ENCODE results near the gene MFSD2B.
A peak's percentile ranks its signal among the peaks of the same experiment; 100 is the strongest.
"Not testable (repeated sequence)": the region's sequence is repeated elsewhere in the genome, so short reads cannot be mapped to it uniquely, and the experiment has no call there.

MFSD2B gene

DNA sequence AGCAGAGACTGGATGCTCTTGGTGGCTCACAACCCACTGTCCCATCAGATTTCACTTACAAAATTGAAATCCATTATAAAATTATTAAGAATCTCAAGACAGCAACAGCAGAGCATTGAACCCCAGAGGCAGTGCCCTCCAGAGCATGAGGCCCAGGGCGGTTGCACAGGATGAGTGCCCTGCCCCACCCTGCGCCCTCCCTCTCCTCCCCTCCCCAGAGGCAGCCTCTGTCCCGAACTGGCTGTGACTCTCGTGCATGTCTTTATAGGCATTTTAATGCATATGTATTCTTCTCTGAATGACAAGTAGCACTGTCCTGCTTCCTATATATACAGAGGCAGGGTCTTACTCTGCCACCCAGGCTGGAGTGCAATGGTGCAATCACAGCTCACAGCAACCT, 10.4 kb downstream of the MFSD2B start:
- no peak for DNase-seq

DNA sequence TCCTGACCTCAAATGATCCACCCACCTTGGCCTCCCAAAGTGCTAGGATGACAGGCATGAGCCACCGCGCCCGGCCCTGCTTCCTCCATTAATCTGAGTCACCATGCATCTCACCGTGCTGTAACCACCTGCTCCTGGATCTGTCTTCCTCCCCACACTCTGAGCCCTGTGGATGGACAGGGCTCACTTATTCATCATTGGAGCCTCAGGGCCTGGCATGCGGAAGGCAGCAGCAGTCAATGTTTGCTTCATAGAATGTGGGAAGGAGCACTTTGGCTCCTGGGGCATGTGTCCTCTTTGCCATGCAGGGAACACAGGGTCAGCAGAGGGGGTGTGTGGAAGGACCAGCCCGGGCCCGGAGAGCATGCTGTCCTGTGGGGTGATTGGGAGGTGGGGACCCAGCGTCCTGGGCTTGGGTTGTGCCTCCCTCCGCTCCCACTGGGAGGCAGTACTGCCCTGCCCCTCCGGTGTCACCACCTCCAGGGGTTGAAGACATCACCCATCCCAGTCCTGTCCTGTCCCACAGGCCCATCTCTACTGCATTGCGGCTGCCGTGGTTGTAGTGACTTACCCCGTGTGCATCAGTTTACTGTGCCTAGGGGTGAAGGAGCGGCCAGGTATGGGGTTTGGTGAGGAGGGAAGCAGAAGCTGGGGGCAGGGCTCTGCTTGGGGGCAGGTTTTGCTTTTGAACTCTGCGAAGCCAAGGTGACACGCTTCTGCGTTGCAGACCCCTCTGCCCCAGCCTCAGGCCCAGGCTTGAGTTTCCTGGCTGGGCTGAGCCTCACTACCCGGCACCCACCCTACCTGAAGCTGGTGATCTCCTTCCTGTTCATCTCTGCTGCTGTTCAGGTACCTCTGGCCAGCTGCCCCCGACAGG, 11.5 kb downstream of the MFSD2B start:
- DNase-seq: no peak

DNA sequence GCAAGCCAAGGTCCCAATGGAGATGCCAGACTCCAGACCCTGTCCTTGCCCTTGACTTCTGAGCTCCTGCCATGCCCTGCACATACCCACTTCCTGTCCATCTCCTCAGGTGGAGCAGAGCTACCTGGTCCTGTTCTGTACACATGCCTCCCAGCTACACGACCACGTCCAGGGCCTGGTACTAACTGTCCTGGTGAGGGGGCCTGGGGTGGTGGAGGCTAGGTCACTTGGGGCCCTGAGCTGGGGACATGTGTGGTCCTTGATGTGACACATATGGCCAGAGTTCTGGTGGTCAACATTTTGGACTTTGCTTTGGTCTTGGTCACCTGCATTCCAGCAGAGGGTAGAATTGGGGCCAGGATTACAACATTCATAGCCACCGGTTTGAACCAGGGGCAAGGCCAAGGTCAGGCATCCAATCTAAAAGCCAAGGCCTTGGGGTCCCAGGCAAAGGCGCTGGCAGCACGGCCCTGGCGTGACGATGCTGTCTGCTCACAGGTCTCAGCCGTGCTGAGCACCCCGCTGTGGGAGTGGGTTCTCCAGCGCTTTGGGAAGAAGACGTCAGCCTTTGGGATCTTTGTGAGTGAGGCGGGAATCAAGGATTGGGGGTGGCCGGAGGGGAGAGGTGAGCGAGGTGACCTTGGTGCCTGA, 12.6 kb downstream of the MFSD2B start:
- no peak for DNase-seq

DNA sequence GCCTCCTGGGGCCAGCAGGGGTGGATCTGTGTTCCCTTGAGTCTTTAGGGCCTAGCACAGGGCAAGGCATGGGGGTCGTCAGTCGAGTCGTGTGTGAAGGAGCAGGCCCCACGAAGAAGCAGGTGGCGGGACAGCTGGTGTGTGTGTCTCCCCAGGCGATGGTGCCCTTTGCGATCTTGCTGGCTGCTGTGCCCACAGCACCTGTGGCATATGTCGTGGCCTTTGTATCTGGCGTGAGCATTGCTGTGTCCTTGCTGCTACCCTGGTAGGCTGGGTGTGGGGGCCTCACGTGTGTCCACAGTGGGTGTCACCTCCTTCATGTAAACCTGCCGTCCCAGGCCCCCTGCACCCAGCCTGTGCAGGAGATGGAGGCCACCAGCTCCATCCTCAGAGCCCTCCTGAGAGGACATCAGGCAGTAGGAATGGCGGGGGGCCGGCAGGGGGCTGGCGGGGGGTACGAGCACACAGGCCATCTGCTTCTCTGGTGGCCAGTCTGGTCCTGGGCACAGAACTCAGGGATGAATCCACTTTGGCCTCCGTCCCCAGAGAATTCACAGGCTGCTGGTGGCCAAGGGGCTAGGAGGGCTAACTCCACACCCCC, 13.2 kb downstream of the MFSD2B start:
- no peak for DNase-seq

DNA sequence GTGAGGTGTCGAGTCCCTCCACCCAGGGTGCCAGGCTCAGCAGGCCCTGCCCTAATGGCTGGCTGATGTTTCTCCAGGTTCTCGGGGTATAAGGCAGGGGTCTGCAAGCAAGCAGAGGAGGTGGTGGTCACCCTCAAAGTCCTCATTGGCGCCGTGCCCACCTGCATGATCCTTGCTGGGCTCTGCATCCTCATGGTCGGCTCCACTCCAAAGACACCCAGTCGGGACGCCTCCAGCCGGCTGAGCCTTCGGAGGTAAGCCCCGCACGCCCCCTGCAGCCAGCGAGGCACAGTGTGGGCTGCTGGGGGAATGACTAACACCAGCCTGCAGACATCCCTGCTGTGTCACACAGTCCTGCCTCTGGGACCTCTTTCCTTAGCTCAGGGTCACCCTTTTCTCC, 14.1 kb downstream of the MFSD2B start:
- DNase-seq: no peak

DNA sequence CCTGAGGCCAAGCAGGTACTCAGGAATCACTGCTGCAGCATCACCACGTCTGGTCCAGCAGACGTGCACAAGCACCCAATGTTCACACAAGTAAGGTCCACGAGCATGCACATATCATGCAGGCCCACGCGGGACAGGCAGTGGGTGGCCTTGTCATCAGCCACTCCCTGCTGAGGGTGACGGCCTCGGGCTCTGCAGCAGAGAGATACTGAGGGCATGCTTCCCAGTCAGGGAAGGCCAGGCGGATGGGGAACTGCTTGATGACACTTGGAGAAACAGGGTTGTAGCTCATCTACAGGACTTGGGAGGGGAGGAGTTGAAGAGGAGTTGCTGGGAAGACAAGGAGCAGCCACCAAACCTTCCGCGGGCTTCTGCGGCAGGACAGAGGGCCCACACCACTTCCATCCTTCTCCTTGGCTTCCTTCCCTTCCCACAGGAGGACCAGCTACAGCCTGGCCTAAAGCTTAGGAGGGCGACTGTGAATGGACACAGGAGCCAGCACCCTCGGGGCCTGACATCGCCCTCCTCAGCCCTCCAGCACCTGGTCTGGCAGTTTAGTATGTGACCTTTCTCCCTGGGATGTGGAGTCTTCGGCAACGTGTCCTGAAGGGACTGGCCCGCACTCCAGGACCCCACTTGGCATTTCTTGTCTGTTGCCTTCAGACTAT, 15.2 kb downstream of the MFSD2B start:
- no peak for DNase-seq

DNA sequence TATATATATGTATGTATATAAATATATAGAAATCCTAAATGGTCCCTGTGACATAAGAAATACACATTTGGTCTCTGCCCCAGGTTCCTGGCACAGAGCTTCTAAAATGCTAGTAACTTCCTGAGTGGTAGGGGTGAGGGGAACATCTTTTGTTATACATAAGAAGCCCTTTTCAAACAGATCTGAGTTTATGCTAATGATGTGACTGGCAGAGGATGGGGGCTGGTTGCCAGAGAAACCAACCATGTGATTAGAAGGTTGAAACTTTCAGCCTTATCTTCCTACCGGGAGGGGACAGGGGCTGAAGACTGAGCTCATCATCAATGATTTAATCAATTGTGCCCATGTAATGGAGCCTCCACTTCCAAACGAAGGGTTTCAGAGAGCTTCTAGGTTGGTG, 16.3 kb downstream of the MFSD2B start:
- no peak for DNase-seq

DNA sequence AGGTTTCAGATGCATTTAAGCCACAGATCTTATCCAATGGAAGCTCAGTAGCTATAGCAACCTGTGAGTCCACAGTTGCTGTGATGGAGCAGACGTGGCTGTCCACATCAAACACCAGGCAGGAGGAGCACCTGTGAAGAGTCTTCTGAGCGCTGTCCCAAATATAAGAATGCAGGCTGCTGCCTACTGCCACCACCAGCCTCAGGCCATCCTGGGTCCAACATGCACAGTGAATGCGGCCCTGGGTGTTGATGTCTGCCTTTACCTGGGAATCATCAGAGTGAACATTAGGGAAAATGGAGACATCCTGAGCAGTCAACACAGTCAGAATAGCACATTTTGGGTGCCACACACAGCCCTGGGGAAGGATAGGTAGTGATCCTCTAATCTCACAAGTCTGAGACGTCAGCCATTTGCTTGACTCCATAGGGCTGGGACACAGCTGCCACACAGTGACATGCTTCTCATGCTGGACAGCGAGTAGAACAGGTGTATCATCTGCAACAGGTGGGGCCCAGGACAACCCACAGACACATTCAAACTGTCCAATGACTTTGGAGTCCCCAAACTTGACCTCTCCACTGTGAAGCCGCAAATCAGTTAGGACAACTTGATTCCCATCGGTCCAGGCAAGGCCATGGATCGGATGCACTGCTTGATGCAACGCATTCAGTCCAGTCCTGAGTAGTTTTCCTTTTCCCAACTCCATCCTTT, 29.1 kb downstream of the MFSD2B start:
- no peak for DNase-seq

DNA sequence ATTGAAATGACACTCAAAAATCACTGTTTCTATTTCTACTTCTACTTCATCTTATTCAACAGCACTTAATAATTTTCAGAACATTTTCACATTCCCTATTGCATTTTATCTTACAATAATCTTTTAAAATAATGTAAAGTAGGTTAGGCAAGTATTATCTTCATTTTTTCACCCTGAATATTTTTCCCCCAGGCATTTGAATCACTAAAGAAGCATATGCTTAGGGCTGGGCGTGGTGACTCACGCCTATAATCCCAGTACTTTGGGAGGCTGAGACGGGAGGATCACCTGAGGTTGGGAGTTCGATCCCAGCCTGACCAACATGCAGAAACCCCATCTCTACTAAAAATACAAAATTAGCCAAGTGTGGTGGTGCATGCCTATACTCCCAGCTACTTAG, 30.6 kb downstream of the MFSD2B start:
- DNase-seq: no peak

DNA sequence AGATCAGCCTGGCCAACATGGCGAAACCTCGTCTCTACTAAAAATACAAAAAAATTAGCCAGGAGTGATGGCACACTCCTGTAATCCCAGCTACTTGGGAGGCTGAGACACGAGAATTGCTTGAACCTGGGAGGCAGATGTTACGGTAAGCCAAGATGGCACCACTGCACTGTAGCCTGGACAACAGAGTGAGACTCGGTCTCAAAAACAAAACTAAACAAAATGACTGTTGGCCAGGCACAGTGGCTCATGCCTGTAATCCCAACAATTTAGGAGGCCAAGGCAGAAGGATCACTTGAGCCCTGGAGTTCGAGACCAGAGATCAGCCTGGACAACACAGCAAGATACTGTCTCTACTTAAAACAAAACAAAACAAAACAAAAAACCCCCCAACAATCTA, 33.2 kb downstream of the MFSD2B start:
- DNase-seq: not testable (repeated sequence)

DNA sequence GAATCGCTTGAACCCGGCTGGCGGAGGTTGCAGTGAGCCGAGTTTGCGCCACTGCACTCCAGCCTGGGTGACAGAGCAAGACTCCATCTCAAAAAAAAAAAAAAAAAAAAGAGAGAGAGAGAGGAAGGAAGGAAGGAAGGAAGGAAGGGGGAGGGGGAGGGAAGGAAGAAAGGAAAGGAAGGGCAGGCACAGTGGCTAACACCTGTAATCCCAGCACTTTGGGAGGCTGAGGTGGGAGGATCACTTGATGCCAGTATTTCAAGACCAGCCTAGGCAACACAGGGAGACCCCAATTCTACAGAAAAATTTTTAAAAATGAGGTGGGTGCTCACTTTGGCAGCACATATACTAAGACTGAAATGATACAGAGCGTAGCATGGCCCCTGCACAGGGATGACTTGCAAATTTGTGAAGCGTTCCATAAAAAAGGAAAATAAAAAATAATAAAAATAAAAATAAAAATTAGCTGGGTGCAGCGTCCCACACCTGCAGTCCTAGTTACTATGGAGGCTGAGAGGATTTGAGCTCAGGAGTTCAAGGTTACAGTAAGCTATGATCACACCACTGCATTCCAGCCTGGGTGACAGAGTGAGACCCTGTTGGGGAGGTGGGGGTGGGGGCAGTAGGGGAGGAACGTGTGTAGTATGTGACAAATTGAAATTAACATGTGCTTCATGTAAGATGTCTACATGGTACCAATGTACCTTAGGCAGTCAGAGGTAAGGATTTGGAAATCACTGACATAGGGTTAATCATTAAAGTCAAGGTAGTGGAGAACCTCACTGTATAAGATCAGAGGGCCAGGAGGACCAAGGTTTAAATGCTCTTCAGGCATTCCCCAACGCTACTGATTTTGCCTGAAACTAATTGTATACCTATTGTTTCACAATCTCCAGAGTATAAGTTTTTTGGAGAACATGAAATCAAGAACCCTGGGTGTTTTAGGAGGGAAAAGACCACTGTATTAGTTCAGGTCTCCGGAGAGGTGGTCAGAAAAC, 35.9 kb downstream of the MFSD2B start:
- DNase-seq: no peak

DNA sequence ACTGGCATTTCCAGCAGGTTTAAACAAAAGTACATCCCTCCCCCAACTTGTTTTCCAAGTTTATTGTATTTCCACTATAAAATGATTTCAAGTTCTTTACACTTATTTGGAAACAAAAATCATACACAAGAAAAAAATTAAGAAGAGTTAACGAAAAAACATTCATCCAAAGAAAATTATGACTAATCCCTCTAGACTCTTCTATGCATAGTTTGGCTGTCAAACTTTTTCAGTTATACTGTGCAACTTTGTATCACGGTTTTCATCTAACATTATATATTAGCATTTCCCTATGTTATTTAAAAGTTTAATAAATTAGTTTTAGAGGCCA, 36.7 kb downstream of the MFSD2B start:
- no peak for DNase-seq

DNA sequence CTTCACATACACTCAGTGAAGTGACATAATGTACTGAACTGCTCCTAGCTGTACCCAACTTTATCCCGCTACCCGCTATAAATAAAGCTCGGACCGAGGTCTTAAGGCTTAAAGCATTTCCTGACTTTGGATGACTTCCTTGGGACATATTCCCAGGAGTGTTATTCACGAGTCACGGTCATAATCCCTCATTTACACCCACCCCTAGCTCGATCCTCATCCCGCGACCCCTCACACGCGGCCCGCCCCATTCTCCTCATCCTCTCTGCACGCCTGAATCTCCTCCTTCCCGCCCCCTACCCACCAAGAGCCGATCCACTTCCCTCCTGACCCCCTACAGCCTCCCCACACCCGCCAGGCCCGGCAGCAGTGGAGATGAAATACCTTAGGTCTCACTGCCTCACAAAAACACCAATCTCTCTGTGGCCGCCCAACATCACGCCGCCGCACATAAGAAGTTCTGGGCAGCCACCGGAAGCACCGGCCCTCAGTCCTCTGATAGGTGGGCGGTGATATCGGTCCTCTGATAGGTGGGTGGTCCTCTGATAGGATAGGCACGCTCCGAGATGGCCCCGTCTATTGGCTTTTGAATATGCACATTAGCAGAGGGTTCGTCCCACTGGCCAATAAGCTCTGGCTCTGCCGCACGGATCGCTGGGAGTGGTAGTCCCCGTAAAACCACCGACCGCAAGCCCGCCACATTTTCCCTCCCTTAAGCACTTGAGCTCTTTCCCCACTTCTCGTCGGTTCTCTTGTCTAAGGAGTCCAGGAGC, 37.2 kb downstream of the MFSD2B start, which contains the start of gene WDCP:
Gene WDCP (minus strand): TSS at position 462 of the 773 bp plus-strand sequence. CDS start 7,897 bp downstream, outside the sequence.
- peak; percentile 98 for DNase-seq

DNA sequence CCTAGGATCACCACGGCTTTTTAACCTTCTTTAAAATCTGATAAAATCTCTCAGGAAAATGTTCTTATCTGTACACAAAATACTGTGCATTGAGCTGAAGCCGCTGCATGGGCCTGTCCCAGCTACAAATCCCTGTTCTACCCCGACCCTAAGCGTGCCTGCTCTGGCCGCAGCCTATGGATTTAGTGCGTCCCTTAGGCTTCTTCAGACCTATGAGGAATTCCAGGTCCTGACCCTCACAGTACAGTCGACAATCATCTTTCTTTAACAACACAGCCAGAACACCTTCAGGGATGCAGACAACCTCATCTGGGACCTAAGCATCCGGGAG, 37.8 kb downstream of the MFSD2B start:
- DNase-seq: no peak

DNA sequence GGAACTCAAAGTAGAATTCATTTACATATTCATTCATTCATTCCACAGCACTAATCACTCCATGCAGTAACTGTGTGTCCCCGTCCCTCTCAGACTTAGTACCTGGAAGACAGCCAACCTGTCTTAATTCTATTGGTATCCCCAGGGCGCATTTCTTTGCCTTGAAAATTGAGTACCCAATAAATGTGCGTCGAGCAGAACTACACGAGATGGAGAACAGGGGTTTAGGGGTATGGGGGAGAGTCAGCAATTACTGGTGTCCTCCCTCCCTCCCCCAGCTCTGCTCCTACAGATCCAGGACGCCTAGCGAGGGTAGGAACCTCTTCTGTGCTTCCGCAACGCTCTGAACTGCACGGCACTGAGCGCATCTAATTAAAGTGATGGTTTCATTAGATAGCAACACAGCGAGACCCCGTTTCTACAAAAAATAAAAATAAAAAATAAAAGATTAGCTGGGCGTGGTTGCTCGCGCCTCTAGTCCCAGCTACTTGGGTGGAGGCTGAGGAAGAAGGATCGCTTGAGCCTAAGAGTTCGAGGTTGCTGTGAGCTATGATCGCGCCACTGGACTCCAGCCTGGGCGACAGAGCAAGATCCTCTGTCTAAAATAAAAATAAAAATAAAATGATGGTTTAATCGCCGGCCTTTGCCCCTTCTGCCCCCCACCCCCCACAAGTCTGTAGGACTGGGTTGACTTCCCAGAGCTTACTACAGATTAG, 39.0 kb downstream of the MFSD2B start:
- DNase-seq: peak; percentile 75

DNA sequence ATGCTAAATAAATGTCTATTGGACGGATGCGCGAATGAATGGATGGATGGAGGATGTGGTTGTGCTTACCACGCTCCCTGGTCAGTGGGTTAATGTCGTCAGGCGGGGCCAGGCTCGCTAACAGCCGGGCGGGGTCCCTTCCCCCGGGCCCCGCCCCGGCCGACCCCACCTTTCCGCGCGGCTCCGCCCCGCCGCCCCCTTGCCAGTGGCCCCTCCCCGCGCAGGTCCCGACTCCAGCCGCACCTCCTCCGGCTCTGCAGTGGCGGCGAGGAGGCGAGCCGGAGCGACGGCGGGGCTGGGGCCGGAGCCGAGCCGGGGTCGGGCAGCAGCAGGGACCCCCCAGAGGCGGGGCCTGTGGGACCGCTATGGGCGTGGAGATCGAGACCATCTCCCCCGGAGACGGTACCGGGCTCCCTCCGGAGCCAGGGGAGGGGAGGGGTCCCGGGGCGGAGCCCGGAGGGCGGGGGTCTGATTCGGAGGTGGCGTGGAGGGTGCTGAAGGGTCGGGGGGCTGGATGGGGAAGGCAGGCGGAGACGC, 39.7 kb downstream of the MFSD2B start, which contains the start of gene FKBP1B:
Gene FKBP1B (plus strand): TSS at position 257 of the 537 bp plus-strand sequence. CDS start 109 bp downstream, at position 366.
- peak; percentile 65 for DNase-seq

DNA sequence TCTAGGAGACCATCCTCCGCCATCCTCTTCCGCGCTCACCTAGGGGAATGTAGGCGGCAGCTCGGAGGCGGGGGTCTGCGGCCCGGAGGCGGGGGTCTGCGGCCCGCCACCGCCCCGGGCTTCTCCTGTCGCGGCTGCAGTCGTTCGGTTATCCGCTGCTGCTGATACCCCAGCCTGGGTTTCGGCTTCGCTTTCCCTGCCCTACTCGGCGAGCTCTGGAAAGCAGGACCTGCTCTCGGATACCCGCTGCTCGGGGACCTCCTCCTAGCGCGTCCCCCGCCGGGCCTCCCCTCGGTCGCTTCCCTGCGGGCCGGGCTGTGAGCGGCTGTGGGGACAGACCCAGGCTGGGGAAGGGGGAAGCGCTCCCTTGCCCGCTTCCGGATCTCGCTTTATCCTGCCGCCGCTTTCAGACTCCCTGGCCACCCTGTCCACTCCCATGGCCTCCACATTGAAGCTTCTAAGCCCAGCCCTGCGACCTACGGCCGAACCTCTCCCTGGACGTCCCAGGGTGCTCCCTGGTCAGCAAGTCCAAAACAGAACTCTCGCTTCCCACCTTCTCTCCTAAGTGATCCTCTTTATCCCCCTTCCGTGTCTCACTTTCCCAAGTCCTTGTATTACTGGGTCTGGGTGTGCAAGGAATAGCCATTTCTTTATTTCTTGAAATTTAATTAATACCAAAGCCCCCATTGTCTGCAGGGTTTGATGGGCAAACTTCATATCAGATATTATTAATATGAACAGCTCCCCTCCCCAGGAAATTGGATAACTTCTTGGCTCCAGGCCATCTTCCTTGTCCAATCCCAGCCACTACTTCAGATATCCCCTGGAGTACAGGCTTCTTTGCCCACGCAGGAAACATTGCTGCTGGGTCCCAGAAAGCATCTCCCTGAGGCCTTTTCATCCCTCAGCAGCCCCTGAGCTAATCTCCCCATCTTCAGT, 40.4 kb downstream of the MFSD2B start:
- peak; percentile 18 for DNase-seq

DNA sequence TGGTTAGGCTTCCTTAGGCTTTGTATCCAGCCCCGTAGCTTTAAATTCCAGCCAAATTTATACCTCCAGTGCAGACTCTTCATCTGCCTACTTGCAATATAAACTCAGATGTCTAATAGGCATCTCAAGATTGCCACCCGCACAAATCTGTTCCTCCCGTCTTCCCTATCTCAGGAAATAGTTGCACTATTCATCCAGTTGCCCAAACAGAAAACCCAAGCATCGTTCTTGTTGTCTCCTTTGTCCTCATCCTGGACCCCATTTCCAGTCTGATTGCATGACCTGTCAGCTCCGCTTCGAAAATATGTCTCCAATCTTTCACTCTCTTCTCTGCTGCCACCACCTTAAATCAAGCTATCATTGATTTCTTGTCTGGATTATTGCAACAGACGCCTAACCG, 41.9 kb downstream of the MFSD2B start:
- DNase-seq: no peak

DNA sequence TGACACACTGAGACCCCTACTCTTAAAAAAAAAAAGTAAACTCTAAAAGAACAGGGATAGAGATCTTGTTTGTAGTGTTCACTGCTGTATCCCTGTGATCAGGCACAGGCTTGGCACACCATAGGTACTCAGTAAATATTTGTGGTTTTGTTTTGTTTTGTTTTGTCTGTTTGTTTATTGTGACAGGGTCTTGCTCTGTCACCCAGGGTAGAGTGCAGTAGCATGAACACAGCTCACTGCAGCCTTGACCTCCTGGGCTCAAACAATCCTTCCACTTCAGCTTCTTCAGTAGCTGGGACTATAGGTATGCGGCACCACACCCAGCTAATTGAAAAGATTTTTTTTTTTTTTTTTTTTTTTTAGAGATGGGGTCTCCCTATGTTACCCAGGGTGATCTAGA, 43.1 kb downstream of the MFSD2B start:
- DNase-seq: no peak

Data from DMS79 treated with DMSO at 0.1 percent for 48 hours (cell line).